Activated CD4-positive, alpha-beta T cell treated with anti-CD3 and anti-CD28 coated beads, Interleukin-2, amount 50 U/mL, for 1 hour (primary cell): ENCODE results near the gene DNAAF1.
"Not testable (repeated sequence)": the region's sequence is repeated elsewhere in the genome, so short reads cannot be mapped to it uniquely, and the experiment has no call there.

Experiments used
- DNase-seq: peaks from one replicate; pipeline ENCODE4 v3.0.0-alpha.2; 2020

DNAAF1 gene

DNA sequence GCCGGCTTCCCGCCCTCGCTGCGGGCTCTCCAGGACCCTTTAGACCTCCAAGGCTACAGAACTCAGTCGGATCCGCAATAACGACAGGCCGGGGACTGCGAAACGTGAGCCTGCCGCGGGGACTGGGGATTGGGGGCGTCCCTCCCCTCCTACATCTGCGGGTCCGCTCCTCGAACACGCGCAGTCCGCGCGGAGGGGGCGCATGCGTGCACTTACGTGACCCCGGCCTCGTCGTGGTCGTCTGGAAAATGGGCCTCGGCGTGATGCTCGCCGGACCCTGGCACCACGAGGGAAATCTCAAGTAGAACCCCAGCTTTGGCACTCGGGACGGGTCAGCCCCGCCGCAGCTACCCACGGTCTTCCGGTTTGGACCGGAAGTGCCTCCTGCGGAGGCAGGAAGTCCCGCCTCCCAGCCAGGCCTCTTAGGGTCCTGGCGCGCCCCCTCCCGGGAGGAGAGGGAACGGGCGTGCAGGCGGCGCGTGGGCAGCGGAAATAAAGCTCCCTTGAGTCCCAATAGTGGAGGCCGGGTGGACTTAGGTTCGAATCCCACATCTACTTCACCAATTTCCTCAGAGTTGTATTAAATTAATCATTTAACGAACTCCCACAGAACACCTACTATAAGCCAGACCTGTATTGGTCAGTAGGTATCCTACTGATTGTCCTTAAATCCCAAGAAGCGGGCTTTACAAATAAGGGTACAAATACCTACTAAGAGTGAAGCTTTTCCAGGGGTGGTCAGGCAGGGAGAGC, 41.8 kb downstream of the DNAAF1 start, which contains the start of gene TAF1C:
Gene TAF1C (minus strand): TSS at position 373 of the 753 bp plus-strand sequence. CDS start 2,069 bp downstream, outside the sequence.
- DNase-seq = peak; percentile 88

DNA sequence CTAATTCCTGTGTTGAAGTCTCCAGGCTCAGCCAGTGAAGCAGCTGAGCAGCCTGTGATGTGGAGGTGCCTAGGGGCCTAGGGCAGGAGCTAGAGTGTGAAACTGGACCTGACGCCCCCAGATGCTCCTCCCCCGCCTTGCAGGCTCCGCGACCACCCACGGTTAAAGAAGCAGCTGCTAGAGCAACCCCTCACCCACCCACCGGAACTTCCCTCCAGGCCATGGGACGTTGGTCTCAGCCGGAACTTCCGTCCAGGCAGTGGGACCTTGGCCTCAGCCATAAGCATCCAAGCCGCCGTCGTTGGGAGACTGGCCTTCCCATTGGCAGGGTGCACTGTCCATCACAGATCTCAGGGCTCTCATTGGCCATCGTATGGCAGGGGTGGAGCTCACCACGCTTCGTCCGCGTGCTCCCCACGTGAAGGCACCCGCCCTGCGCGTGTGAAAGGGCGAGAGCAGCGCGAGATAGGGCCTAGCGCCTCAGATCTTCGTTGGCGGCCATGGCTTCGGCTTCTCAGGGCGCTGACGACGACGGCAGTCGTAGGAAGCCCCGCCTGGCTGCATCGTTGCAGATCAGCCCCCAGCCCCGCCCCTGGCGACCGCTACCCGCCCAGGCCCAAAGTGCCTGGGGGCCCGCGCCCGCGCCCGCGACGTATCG, 45.8 kb downstream of the DNAAF1 start, which contains the start of gene ADAD2:
Gene ADAD2 (plus strand): TSS at position 427 of the 658 bp plus-strand sequence. CDS start 74 bp downstream, at position 501.
- no peak for DNase-seq

DNA sequence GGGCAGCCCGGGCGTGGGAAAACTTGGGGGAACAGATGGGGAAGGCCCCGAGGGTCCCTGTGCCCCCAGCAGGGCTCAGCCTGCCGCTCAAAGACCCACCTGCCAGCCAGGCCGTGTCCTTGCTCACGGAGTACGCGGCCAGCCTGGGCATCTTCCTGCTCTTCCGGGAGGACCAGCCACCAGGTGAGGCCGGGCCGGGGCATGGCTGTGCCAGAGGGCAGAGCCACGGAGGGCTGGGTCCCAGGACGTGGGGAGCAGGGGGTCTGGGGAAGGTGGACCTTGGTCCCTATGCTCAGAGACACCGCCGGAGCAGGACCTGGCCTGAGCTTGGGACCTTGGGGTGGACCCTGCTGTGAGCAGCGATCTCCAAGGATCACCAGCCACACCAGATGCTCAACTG, 46.4 kb downstream of the DNAAF1 start:
- no peak for DNase-seq

DNA sequence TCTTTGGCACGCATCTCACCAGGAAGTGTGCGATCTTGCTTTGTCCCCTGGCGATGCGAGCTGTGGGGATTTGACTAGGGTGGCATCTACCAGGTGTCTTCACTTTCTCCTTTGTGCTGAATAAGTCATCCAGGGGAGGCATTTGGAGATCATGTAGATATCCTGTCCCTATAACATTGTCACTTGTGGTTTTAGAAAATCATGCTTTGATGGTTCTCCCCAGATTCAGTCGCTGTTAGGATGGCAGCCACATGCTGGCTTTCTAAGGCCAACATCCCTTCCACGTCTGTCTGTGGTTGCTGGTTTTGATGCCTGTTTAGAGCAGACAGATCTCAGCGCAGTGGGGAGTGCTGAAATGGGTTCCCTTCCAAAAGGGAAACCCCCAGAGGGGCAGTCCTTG, 48.4 kb downstream of the DNAAF1 start:
- DNase-seq = no peak

DNA sequence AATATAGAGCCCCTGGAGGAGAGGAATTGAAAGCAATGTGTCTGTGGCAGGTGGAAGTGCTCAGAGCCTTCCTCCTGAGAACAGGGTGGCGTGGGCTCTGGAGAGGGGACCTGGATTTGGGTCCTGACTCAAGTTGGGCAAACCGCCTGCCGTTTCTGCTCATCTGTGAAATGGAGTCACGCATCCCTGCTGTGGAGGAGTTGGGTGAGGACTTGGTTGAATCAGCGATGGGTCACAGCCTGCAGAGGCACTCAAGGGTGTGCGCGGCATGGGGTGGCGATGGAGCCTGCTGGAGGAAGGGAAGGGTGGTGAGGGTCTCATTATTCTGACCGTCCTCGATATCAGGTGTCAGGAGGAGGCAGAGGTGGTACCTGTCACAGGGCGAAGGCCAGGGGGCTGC, 48.9 kb downstream of the DNAAF1 start:
- no peak for DNase-seq

DNA sequence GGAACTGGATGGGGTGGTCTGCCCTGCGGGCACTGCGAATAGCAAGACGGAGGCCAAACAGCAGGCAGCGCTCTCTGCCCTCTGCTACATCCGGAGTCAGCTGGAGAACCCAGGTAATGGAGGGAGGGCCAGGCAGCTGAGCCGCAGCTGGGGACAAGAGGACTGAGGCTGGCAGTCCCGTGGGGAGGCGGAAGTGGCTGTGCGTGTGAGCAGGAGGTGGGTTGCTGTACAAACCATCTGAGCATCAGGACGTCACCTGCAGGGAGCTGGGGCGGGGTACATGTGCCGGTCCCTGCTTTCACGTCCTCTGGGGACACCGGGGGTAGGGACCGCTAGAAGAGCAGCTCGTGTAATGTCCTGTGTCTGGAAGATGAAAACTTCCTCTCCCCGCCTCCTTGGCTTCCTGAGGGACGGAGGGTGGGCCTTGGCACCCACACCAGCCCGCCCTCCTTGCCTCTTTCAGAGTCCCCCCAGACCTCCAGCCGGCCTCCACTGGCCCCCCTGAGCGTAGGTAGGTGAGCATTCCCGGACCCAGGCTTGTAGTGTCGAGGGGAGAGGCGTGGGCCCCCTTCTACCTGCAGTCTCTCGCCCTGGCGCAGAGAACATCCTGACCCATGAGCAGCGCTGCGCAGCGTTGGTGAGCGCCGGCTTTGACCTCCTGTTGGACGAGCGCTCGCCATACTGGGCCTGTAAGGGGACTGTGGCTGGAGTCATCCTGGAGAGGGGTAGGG, 49.5 kb downstream of the DNAAF1 start:
- DNase-seq = no peak

DNA sequence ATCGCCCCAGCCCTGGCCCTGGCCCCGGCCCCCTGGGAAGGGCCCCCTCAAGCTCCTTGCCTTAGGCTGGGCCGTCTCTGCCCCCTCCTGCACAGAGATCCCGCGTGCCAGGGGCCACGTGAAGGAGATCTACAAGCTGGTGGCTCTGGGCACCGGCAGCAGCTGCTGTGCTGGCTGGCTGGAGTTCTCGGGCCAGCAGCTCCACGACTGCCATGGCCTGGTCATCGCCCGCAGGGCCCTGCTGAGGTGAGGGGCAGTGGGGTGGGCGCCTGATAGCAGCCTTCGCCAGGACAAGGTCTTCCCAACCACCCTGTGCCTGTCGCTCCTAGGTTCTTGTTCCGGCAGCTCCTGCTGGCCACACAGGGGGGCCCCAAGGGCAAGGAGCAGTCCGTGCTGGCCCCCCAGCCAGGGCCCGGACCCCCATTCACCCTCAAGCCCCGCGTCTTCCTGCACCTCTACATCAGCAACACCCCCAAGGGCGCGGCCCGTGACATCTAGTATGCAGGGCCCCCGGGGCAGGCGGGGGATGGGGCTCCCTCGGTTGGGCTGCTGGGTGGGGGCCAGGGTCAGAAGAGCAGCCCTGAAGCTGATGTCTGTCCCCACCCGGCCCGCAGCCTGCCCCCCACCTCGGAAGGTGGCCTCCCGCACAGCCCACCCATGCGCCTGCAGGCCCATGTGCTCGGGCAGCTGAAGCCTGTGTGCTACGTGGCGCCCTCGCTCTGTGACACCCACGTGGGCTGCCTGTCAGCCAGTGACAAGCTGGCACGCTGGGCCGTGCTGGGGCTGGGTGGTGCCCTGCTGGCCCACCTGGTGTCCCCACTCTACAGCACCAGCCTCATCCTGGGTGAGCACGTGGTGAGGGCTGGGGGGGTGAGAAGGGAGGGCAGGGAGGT, 50.3 kb downstream of the DNAAF1 start:
- no peak for DNase-seq

DNA sequence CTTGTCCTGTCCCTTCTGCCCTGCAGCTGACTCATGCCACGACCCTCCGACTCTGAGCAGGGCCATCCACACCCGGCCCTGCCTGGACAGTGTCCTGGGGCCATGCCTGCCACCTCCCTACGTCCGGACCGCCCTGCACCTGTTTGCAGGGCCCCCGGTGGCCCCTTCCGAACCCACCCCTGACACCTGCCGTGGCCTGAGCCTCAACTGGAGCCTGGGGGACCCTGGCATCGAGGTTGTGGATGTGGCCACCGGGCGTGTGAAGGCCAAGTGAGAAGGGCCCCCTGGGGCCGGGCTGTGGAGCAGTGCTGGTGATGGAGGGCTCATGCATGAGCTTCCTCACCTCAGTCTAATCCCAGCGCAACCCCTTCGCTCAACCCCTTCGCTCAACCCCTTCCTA, 51.0 kb downstream of the DNAAF1 start:
- no peak for DNase-seq

DNA sequence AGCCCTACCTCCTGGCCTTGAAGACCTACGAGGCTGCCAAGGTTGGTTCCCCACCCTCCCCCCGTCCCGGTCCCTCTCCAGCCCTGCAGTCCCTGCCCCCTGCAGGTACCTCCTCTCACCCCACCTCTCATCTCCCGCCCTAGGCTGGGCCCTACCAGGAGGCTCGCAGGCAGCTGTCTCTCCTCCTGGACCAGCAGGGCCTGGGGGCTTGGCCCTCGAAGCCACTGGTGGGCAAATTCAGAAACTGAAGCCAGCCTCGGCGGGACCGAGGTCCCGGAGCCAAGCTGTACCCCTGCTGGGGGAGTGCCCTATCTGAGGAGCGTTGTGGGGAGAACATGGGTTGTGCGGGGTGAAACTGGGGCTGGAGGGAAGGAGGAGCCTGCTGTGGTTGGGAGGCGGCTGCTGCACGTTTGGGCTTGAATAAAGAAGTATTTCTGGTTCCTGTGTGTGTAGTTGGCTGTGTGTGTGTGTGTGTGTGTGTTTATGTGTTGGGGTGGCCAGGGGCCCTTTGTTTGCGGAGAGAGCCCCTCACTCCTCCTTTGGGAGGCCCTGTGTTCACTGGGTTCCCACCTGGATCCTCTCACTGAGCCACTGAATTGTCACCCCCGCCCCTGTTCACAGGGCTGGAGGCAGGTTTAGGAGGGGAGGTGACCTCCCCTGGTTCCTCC, 51.8 kb downstream of the DNAAF1 start:
- DNase-seq = no peak

DNA sequence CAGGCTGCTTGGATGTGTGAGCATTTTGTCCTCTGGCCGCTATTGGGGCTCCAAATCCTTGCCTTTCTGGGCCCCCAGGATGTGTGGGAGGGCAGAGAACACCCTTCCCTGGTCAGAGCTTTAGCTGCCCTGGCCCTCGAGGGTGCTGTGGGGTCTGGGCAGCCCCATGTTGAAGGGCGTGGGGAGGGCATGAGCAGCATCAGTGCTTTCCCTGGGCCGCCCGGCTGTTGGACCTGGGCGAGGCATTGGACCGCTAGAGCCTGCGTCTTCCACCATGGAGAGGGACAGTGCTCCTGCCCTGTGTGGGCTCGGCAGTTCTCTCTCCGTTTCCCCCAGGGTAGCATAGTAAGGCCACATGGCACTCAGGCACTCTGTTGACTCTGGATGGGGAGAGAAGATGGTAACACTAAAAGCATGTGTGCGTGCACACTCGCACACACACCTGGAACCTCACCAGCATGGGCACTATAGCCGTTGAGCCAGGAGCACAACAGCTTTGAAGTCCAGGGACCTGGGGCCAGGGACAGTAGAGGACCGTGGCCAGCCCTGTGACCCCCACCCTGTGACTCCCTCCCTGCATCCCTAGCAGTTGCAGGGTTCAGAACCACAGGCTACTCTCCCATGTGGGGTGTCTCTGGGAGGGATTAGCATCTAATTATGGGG, 52.5 kb downstream of the DNAAF1 start:
- no peak for DNase-seq

DNA sequence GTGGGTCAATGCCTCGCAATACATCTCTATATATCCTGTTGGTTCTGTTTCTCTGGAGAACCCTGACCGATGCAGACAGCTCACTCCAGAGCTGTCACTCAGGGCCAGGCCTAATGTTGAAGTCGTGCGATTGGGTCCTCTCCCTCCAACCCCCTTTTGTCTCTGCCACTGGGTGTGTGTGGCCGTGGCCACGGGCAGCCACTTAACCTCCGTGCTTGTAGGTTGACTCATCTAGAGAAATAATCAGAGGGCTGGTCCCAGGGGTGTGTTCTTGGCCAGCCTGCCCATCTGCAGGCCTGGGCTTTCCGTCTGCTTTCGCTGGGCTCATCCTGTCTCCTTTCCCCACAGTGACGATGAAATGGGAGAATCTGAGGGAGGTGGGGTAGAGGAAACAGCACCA, 53.3 kb downstream of the DNAAF1 start:
- DNase-seq = no peak

DNA sequence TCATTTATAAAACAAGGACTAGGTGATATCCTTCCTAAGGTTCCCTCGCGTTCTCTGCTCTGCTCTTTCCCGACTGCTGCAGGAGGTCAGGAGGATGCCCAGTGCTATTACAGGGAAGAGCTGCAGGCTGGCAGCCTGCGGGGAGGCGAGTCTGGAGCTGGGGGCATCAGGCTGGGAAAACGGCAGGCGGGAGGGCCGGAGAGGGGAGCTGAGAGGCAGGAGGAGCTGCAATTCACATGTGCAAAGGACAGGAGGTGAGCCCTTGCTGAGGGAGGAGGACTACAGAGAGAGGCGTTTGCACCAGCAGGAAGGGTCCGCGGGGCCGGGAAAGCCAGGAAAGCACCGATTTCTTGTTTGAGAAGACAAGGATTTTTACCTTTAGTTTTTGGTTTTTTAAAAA, 54.0 kb downstream of the DNAAF1 start:
- no peak for DNase-seq

DNA sequence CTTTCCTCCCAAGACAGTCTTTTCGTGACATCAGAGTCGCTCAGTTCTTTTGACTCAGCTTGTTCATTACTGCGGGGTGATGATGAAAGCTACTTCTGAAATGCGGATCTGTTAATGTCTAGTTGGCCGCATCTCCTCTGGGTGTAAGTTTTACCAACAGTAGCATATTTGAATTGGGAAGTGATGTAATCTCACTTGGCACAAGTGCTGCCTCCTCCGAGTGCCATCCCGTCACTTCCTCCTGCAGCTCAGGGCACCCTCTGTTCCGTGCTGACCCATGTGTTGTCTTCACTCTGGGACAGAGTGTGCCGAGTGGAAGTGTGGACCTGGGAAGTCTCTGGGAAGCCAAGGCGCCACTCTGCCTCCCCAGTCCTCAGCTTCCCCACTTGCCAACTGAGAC, 54.8 kb downstream of the DNAAF1 start:
- DNase-seq = no peak

DNA sequence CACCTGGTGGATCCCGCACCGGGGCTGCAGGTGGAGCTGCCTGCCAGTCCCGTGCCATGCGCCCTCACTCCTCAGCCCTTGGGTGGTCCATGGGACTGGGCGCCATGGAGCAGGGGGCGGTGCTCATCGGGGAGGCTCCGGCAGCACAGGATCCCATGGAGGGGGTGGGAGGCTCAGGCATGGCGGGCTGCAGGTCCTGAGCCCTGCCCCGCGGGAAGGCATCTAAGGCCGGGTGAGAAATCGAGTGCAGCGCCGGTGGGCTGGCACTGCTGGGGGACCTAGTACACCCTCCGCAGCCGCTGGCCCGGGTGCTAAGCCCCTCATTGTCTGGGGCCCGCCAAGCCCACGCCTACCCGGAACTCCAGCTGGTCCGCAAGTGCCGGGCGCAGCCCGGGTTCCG, 59.4 kb downstream of the DNAAF1 start:
- not testable (repeated sequence) for DNase-seq

DNA sequence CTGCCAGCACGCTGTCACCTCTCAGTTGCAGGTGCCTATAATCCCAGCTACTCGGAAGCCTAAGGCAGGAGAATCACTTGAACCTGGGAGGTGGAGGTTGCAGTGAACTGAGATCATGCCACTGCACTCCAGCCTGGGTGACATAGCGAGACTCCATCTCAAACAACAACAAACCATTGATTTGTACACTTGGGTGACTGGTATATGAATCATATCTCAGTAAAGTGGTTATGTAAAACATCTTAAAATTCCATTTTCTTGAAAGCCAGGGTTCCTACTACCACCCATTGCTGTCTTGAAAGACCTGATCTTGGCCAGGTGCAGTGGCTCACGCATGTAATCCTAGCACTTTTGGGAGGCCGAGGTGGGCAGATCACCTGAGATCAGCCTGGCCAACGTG, 60.0 kb downstream of the DNAAF1 start:
- DNase-seq = not testable (repeated sequence)

DNA sequence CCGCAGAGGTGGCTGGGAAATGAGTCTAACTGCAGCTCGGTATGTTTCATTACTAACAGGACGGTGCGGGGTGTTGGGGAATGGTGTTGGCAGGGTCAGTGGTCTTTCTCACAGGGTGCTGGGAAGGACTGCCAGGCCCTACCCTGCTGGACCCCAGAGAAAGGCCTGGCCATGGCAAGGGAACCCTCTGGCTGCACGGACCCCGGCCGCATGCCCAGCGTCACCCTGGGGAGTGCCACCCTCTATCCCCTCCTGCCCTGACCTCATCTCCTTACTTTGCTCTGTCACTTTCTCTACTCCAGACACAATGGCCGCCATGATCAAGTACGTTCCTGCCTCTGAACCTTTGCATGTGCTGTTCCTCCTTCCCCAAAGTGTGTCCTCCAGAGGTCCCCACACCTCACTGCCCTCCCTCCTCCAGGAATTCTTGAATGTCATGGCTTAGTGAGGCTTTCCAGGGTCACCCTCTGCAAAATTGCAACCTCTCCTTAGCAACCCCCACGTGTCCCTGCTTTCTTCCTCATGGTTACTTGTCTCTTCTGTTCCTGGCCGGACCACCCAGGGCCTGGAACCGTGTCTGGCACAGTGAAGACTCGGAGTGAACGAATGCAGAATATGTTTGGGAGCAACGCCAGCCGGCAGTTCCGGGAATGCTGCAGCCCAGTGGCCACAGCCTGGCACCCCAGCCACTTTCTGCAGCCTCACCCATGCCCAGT, 61.0 kb downstream of the DNAAF1 start:
- no peak for DNase-seq

DNA sequence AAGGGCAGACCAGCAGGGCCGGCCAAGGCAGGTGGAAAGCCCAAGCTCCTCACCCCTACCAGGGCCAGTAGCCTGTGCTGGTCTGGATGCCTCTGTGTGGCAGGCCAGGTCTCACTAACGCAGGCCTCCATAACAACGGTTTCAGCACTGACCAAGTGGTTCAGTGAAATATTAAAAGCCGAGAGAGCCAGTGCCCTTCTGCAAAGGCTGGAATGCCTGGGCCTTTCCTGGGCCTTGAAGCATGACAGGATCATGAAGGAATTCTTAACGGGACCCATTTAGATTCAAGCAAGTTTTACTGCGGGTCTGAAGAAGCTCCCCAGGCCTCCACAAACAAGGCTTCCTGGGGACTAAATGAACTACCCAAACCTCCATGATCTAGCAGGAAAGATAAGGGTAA, 62.1 kb downstream of the DNAAF1 start:
- DNase-seq = no peak

DNA sequence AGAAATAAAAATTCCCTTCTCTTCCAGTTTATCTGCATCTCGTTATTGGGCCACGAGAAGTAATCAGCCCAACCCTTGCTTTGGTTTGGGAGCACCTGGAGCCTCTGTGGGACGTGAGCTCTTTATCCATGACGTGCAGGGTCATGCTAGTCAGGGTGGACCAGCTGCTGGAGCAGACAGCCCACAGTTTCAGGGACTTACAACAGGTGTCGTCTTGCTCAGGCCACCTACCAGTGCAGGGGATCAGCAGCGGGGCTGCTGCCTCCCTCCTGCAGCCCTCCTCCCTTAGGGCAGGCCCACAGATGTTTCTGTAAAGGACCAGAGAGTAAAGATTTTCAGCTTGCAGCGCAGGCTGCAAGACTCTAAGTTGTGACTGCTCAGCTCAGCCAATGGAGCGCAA, 62.8 kb downstream of the DNAAF1 start:
- DNase-seq = no peak

DNA sequence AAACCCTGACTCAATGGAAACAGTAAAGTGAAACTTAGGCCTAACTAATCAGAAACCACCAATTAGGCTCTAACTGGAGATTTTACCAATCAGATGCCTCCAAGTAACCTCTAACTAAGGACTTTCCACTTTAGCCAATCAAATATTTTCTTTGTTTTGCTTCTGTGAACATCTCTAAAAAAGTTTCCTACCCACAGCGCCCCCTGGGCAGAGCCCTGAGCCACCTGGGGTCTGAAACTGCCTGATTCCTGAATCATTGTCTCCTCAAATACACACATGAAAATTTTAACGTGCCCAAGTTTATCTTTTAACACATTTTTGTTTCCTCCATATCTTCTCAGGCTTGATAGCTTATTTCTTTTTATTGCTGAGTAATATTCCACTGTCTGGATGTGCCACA, 64.9 kb downstream of the DNAAF1 start:
- no peak for DNase-seq

DNA sequence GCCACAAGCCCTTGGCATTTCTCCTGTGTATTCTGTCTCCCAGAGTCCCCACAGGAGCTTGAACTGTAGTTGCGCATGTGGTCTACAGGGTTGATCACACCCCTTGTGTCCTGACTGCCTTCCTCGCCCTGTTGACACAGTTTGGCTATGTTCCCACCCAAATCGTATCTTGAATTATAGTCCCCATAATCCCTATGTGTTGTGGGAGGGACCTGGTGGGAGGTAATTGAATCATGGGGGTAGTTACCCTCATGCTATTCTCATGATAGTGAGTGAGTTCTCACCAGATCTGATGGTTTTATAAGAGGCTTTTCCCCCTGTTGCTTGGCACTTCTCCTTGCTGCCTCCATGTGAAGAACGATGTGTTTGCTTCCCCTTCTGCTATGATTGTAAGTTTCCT, 67.0 kb downstream of the DNAAF1 start:
- DNase-seq = no peak

DNA sequence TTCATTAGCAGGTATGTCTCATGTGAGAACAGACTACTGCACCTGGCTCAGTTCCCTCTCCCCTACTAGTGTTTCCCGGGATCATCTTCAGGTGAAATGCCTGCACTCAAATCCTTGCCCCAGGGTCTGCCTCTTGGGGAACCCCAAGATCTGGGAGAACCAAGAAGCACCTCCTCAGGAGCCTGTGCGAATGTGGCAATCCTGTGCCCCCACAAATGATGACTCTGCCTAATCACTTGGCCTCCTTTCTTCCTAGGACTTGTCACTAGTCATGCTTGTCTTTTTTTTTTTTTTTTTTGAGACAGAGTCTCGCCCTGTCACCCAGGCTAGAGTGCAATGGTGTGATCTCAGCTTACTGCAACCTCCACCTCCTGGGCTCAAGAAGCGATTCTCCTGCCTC, 67.5 kb downstream of the DNAAF1 start:
- DNase-seq = no peak
